DND-41 (cell line): Measurements from ENCODE around the gene PNMA1.

ENCODE experiments used
- ATAC-seq: fragments of 200-7000 bp; cut with Tn5 transposase; 3 replicates; pipeline ENCODE4 v1.9.1; 2021; ENCODE audit warnings: low read depth; ENCODE audit not compliant: insufficient read depth
- DNase-seq: peaks from one replicate; pipeline ENCODE4 v3.0.0-alpha.2; 2020
- H2AFZ ChIP-seq: 2 replicates; pipeline ENCODE4 v1.6.0; 2012; ENCODE audit warnings: low read depth, low read length
- H3K27ac ChIP-seq: 2 replicates; pipeline ENCODE4 v1.5.1; 2012; ENCODE audit warnings: low read length, inconsistent platforms
- H3K27me3 ChIP-seq: fragments of 200-600 bp; sonication (generic); 2 replicates; pipeline ENCODE4 v1.6.0; 2012; ENCODE audit warnings: low read length, mild to moderate bottlenecking, inconsistent platforms; ENCODE audit not compliant: insufficient read depth, poor library complexity
- H3K36me3 ChIP-seq: 2 replicates; pipeline ENCODE4 v1.5.1; 2012; ENCODE audit warnings: low read length, inconsistent platforms; ENCODE audit not compliant: insufficient read depth
- H3K4me1 ChIP-seq: 2 replicates; pipeline ENCODE4 v1.5.1; 2012; ENCODE audit warnings: mild to moderate bottlenecking, low read length; ENCODE audit not compliant: insufficient read depth
- H3K4me2 ChIP-seq: 2 replicates; pipeline ENCODE4 v1.6.0; 2012; ENCODE audit warnings: mild to moderate bottlenecking, moderate library complexity, low read length, inconsistent platforms; ENCODE audit not compliant: insufficient read depth
- H3K4me3 ChIP-seq, 2 experiments: fragments of 200-600 bp in 1 of 2; shearing (Covaris generic) in 1 of 2; 2 replicates each; pipeline ENCODE4 v1.5.1; 2012 to 2016; ENCODE audit warnings: inconsistent platforms in 2 of 2, low read length in 2 of 2, mild to moderate bottlenecking in 2 of 2, low read depth in 1 of 2, moderate library complexity in 1 of 2
- H3K79me2 ChIP-seq: 2 replicates; pipeline ENCODE4 v1.6.0; 2012; ENCODE audit warnings: low read length, inconsistent platforms; ENCODE audit not compliant: insufficient read depth
- H3K9ac ChIP-seq: 2 replicates; pipeline ENCODE4 v1.6.0; 2012; ENCODE audit warnings: low read depth, mild to moderate bottlenecking, inconsistent platforms, low read length, moderate library complexity
- H3K9me3 ChIP-seq: 2 replicates; pipeline ENCODE4 v1.5.1; 2012; ENCODE audit warnings: low read length, moderate library complexity, mild to moderate bottlenecking, inconsistent platforms; ENCODE audit not compliant: insufficient read depth, severe bottlenecking
- H4K20me1 ChIP-seq: 2 replicates; pipeline ENCODE4 v1.6.0; 2012; ENCODE audit warnings: low read length; ENCODE audit not compliant: insufficient read depth
- CTCF ChIP-seq: IDR thresholded peaks from 2 replicates; pipeline ENCODE4 v1.5.1; 2012; ENCODE audit warnings: borderline replicate concordance, low read length, moderate library complexity, mild to moderate bottlenecking; ENCODE audit not compliant: poor library complexity, severe bottlenecking; ENCODE audit errors: extremely low read depth
- EZH2 ChIP-seq: IDR thresholded peaks from 3 replicates; pipeline ENCODE4 v1.6.1; 2012; ENCODE audit warnings: borderline replicate concordance, low read depth, mild to moderate bottlenecking, moderate library complexity, low read length, inconsistent platforms; ENCODE audit not compliant: severe bottlenecking

The PNMA1 gene

DNA sequence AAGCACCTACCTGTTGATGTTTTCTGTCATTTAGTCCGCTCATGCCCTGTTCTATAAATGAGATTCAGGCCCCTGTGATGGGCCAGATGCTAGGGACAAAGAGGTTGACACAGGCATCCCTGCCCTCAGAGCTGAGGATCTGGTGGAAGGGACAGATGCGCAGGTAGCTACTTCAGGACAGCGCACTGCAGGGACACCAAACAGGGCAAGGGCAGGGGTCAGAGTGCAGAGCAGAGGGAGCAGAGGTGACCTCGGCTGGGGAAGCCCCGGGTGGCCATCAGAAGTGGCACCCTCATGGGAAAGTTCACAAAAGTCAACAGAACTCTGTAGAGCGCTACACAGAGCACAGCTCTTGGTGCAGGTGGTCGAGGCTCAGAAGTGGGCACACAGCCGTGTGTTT, 5.6 kb upstream of the PNMA1 start:
- H2AFZ ChIP-seq, result no peak overlapping the region
- H3K79me2 ChIP-seq, result no peaks in the 10 kb centered on the region
- no peak for TF ChIP-seq EZH2
- no peak for TF ChIP-seq CTCF
- peaks cover 3% of the 10 kb centered on the region; the same call in 1 of the 2 replicates for H4K20me1 ChIP-seq
- ATAC-seq (no peak), DNase-seq (no peak)
- H3K4me1 ChIP-seq, result peaks cover 1% of the 10 kb centered on the region
- no peak overlapping the region for H3K4me2 ChIP-seq
- no peak overlapping the region for H3K4me3 ChIP-seq
- no peaks in the 10 kb centered on the region for H3K27me3 ChIP-seq
- H3K9ac ChIP-seq, result no peak overlapping the region
- no peak overlapping the region for H3K27ac ChIP-seq
- no peaks in the 10 kb centered on the region for H3K9me3 ChIP-seq
- H3K36me3 ChIP-seq, result peaks cover 85% of the 10 kb centered on the region

DNA sequence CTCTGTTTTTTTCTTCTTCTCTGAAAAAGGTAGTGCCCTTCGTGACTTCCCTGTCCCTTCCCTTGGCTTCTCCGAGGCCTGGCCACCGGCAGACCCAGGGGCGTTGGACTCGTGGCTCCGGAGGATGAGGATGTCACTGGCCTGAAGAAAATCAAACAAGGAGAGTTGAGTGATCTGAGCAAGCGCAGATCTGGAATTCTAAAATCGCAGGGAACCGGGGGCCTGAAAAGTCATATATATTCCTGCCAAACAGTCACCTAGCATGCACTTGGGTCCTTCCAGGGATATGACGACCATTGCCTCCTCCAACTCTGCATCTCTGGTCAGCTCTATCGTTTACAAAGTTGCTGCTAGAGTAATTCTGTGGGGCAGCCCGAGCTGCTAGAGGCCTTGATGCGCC, 5.2 kb upstream of the PNMA1 start:
- H3K79me2 ChIP-seq, result no peaks in the 10 kb centered on the region
- no peak for DNase-seq
- H3K9me3 ChIP-seq, result no peaks in the 10 kb centered on the region
- TF ChIP-seq CTCF, result no peak
- no peak for TF ChIP-seq EZH2
- H3K9ac ChIP-seq, result no peak overlapping the region
- H3K36me3 ChIP-seq, result peaks cover 80% of the 10 kb centered on the region
- H3K27ac ChIP-seq, result no peak overlapping the region
- H3K4me2 ChIP-seq, result no peak overlapping the region
- no peak overlapping the region for H2AFZ ChIP-seq
- peaks cover 3% of the 10 kb centered on the region; the same call in 1 of the 2 replicates for H4K20me1 ChIP-seq
- no peak for ATAC-seq
- H3K4me1 ChIP-seq, result peaks cover 5% of the 10 kb centered on the region
- H3K4me3 ChIP-seq, result no peak overlapping the region
- no peaks in the 10 kb centered on the region for H3K27me3 ChIP-seq

DNA sequence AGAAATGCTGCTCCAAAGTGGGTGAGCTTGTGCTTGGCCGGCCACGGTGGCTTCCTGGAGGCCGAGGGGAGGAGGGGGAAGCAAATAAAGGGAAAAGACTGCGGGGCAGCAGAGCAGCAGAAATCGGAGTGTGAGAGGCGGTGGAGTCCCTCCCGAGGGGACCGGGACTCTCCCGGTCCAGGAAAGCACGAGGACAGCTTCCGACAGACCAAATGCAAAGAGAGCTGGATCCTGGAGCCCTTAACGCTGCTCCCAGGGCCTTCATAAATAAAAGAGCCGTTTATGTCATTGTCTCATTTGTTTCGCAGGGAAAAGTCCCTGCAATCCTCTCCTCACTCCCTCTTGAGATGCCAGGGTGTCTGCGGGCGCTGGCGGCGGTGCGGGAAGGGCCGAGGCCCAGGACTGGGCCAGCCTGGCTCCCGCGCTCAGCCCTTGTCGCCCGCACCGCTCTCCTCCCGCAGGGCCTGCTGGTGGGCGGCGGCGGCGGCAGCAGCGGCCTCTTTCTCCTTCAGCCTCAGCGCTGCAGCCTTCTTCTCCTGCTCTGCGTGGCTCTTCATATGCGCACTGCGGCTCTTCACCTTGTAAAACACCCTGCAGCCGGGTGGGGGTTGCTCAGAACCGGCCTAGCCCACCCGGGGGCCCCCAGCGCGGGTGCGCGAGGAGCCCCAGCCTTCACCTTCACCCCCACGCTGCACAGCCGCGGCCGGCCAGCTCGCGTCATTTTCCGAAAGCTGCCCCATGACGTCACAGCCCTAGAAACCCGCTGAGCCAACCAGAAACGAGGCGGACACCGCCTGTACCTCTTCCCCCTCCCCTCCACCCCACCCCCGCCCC, 4.5 kb upstream of the PNMA1 start:
- Histone ChIP-seq H3K4me2 (no peak overlapping the region), H3K4me1 (peaks cover 8% of the 10 kb centered on the region), H3K9ac (no peak overlapping the region), H3K79me2 (peaks cover 5% of the 10 kb centered on the region), H3K27ac (no peak overlapping the region), H3K36me3 (peaks cover 73% of the 10 kb centered on the region), H4K20me1 (peaks cover 3% of the 10 kb centered on the region; the same call in 1 of the 2 replicates), H2AFZ (no peak overlapping the region), H3K9me3 (no peaks in the 10 kb centered on the region), H3K27me3 (no peaks in the 10 kb centered on the region), H3K4me3 (no peak overlapping the region)
- TF ChIP-seq CTCF (no peak), EZH2 (no peak)
- ATAC-seq (no peak), DNase-seq (no peak)
